ENCODE measurements around the gene SREBF1. TPM values are rescaled to one million over a fixed set of nuclear protein-coding genes. Genes with fewer than 3 reads are reported as not detected.

SREBF1 gene
- total and polyA plus RNA-seq, 10 of the 15 experiments (the other 5 are each of a cell fraction or from before 2014, with no cell fraction given), result 1.4 to 84.6 (median 20.4) TPM

- ChIA-PET CTCF (no interaction called here), SMC1A (ENCODE audit: uncharacterized antibody, unreplicated experiment) (no interaction called here), POLR2A (no interaction called here), RAD21 (ENCODE audit: unreplicated experiment) (interaction anchor here (0.9 to 1.5 kb wide), 2 partner anchors 19 to 43 kb away, joined by 3 to 5 read pairs; partner anchors contain the start of gene SREBF1)
- no peak for DNase-seq (ENCODE audit: low read depth, low spot score)
- H3K4me2 ChIP-seq (ENCODE audit: control insufficient read depth, insufficient read depth), result no peak overlapping the region
- no peaks in the 10 kb centered on the region for H3K27me3 ChIP-seq (replicated peaks in 1 of 2; ENCODE audit: control insufficient read depth in 2 of 2, insufficient read depth in 2 of 2, low read length in 1 of 2)
- H3K9ac ChIP-seq (ENCODE audit: control insufficient read depth, insufficient read depth, low read length), result no peak overlapping the region
- in situ Hi-C loops (cut with MboI), result no loop called here
- ATAC-seq, result no peak
- no peak overlapping the region for H3K4me3 ChIP-seq
- intact Hi-C loops (cut with micrococcal nuclease; ENCODE audit: unreplicated experiment), result no loop called here
- WGBS (ENCODE audit: insufficient coverage, insufficient replicate concordance, low lambda C conversion rate, missing lambda C conversion rate), result 95% methylated on average over 24 of the region's 24 CpGs
- FAIRE-seq, result no peak
- no peak overlapping the region for H3K27ac ChIP-seq (ENCODE audit: control insufficient read depth, insufficient read depth)
- H3K9me3 ChIP-seq (replicated peaks; ENCODE audit: control insufficient read depth, insufficient read depth, low read length), result no peaks in the 10 kb centered on the region
- peaks cover 5 to 40% of the 10 kb centered on the region in 2 experiments; a peak in 3 of 4 replicates for H3K36me3 ChIP-seq (ENCODE audit: control insufficient read depth in 2 of 2, insufficient read depth in 2 of 2, low read length in 1 of 2)
- no peak for TF ChIP-seq SUZ12 (IDR thresholded peaks at IDR 0.05; ENCODE audit: unreplicated experiment)
- no peak for TF ChIP-seq MLLT1 (IDR thresholded peaks at IDR 0.05)
- no peak for TF ChIP-seq HDGF (IDR thresholded peaks at IDR 0.05)
- no peak for TF ChIP-seq PAX5 (IDR thresholded peaks at IDR 0.05; ENCODE audit: borderline replicate concordance, low read depth, low read length)
- no peak for TF ChIP-seq ELK1 (IDR thresholded peaks at IDR 0.05; ENCODE audit: low read depth, low read length)
- no peak for TF ChIP-seq HSF1 (IDR thresholded peaks at IDR 0.05; ENCODE audit: low read depth, low read length)
- TF ChIP-seq POLR2A (IDR thresholded peaks at IDR 0.05; ENCODE audit: low read depth, low read length), result no peak
- no peak for TF ChIP-seq PML (IDR thresholded peaks at IDR 0.05; ENCODE audit: low read length)
- TF ChIP-seq EED (IDR thresholded peaks at IDR 0.05; ENCODE audit: low read depth), result no peak
- TF ChIP-seq NRF1 (conservative IDR thresholded peaks at IDR 0.05; ENCODE audit: low read depth, low read length), result no peak
- no peak for TF ChIP-seq ZNF274 (IDR thresholded peaks at IDR 0.05; ENCODE audit: insufficient read depth, insufficient read length)
- TF ChIP-seq RELB (IDR thresholded peaks at IDR 0.05; ENCODE audit: low read depth), result no peak
- H4K20me1 ChIP-seq (ENCODE audit: control insufficient read depth, insufficient read depth), result no peaks in the 10 kb centered on the region; the same call in 1 of the 2 replicates
- no peaks in the 10 kb centered on the region for H3K79me2 ChIP-seq (ENCODE audit: control insufficient read depth, insufficient read depth, low read length)
- H2AFZ ChIP-seq (ENCODE audit: control insufficient read depth, low read depth, low read length), result no peak overlapping the region
- no TSS peak for BruUV-seq (replicated peaks)
- peaks cover 21% of the 10 kb centered on the region for H3K4me1 ChIP-seq (ENCODE audit: control insufficient read depth, insufficient read depth, low read length)
These were observed 19.8 kb downstream of the SREBF1 start for GRCh38 chr17:17816831-17817551.

Measured in GM12878 (cell line).